Neural cell (in vitro differentiated cells): ENCODE data around the gene CCDC87. TPM values are rescaled to one million over a fixed set of nuclear protein-coding genes. Genes with fewer than 3 reads are reported as not detected.

ENCODE experiments used
- H2AFZ ChIP-seq: fragments of 200-600, 300-800 bp; sonication (generic), shearing (Covaris generic); 2 replicates; pipeline ENCODE4 v1.6.0; 2014; ENCODE audit warnings: low read depth, mild to moderate bottlenecking, antibody characterized with exemption, low read length, moderate library complexity
- H3F3A ChIP-seq: fragments of 200-600 bp; shearing (Covaris generic); 2 replicates; pipeline ENCODE4 v1.6.1; 2016; ENCODE audit warnings: mild to moderate bottlenecking, moderate library complexity, mixed read lengths, antibody characterized with exemption, low read length; ENCODE audit not compliant: insufficient read depth, poor library complexity, severe bottlenecking
- H3K27ac ChIP-seq: fragments of 200-600, 300-800 bp; sonication (generic), shearing (Covaris generic); 2 replicates; pipeline ENCODE4 v1.5.1; 2014; ENCODE audit warnings: mild to moderate bottlenecking, low read length, moderate library complexity
- H3K27me3 ChIP-seq: fragments of 300-800, 200-600 bp; sonication (generic), shearing (Covaris generic); 2 replicates; pipeline ENCODE4 v1.6.0; 2014; ENCODE audit warnings: mild to moderate bottlenecking, low read depth, low read length, moderate library complexity; ENCODE audit not compliant: insufficient read depth
- H3K36me3 ChIP-seq: fragments of 300-800, 200-600 bp; sonication (generic), shearing (Covaris generic); 2 replicates; pipeline ENCODE4 v1.5.1; 2014; ENCODE audit warnings: mild to moderate bottlenecking, antibody characterized with exemption, low read length, moderate library complexity; ENCODE audit not compliant: insufficient read depth
- H3K4me2 ChIP-seq: fragments of 300-800, 200-600 bp; sonication (generic), shearing (Covaris generic); 2 replicates; pipeline ENCODE4 v1.6.0; 2014; ENCODE audit warnings: mild to moderate bottlenecking, low read length
- H3K4me3 ChIP-seq: fragments of 300-800, 200-600 bp; sonication (generic), shearing (Covaris generic); 2 replicates; pipeline ENCODE4 v1.5.1; 2014; ENCODE audit warnings: mild to moderate bottlenecking, low read length, moderate library complexity
- H3K79me2 ChIP-seq: fragments of 200-600 bp; shearing (Covaris generic); replicated peaks from 2 replicates; pipeline ENCODE4 v1.6.0; 2014; ENCODE audit warnings: mild to moderate bottlenecking, low read length, moderate library complexity; ENCODE audit not compliant: insufficient read depth
- H3K9ac ChIP-seq: fragments of 300-800, 200-600 bp; sonication (generic), shearing (Covaris generic); 2 replicates; pipeline ENCODE4 v1.6.1; 2016; ENCODE audit warnings: mild to moderate bottlenecking, low read length, mixed read lengths
- H3K9me2 ChIP-seq: fragments of 200-600 bp; shearing (Covaris generic); 2 replicates; pipeline ENCODE4 v1.6.1; 2016; ENCODE audit warnings: mild to moderate bottlenecking, low read length, mixed read lengths; ENCODE audit not compliant: insufficient read depth
- H3K9me3 ChIP-seq: fragments of 200-600, 300-800 bp; sonication (generic), shearing (Covaris generic); 2 replicates; pipeline ENCODE4 v1.6.1; 2016; ENCODE audit warnings: mild to moderate bottlenecking, mixed run types, low read length, moderate library complexity, mixed read lengths
- H4K20me1 ChIP-seq: fragments of 200-600 bp; shearing (Covaris generic); 2 replicates; pipeline ENCODE4 v1.6.1; 2016; ENCODE audit warnings: mild to moderate bottlenecking, mixed run types; ENCODE audit not compliant: insufficient read depth
- EP300 ChIP-seq: fragments of 450-650 bp; conservative IDR thresholded peaks from 2 replicates; pipeline ENCODE4 v1.6.1; 2014; ENCODE audit warnings: antibody characterized with exemption, mild to moderate bottlenecking, moderate library complexity; ENCODE audit not compliant: poor library complexity, severe bottlenecking
- EZH2 ChIP-seq: fragments of 200-600, 300-800 bp; shearing (Covaris generic), sonication (generic); IDR thresholded peaks from 2 replicates; pipeline ENCODE4 v1.6.1; 2014; ENCODE audit warnings: antibody characterized with exemption, low read length, borderline replicate concordance, mild to moderate bottlenecking; ENCODE audit not compliant: insufficient read depth, poor library complexity, severe bottlenecking
- MXI1 ChIP-seq: fragments of 450-650 bp; conservative IDR thresholded peaks from 2 replicates; pipeline ENCODE4 v1.6.1; 2014; ENCODE audit warnings: antibody characterized with exemption, mild to moderate bottlenecking; ENCODE audit not compliant: poor library complexity, severe bottlenecking
- POLR2AphosphoS5 ChIP-seq: IDR thresholded peaks from 2 replicates; pipeline ENCODE4 v1.6.1; 2012
- RAD21 ChIP-seq: fragments of 450-650 bp; conservative IDR thresholded peaks from 2 replicates; pipeline ENCODE4 v1.6.1; 2014; ENCODE audit warnings: antibody characterized with exemption, mild to moderate bottlenecking, moderate library complexity
- SMC3 ChIP-seq: fragments of 450-650 bp; conservative IDR thresholded peaks from 2 replicates; pipeline ENCODE4 v1.6.1; 2014; ENCODE audit warnings: antibody characterized with exemption, mild to moderate bottlenecking, moderate library complexity; ENCODE audit not compliant: poor library complexity
- TAF1 ChIP-seq: IDR thresholded peaks from 2 replicates; pipeline ENCODE4 v1.6.1; 2012; ENCODE audit warnings: low read depth
- polyA plus RNA-seq: library from polyadenylated mRNA; depleted of rRNA; stranded (reverse); fragments of >200 nt; gene quantifications from 2 replicates; pipeline ENCODE4 v1.2.3, GENCODE V29; 2014
- TF ChIP-seq, protein P1 (sequence below): fragments of 450-650 bp; IDR thresholded peaks from 2 replicates; pipeline ENCODE4 v1.5.1; 2014; ENCODE audit warnings: antibody characterized with exemption, mild to moderate bottlenecking, moderate library complexity; ENCODE audit not compliant: poor library complexity, severe bottlenecking
- TF ChIP-seq, protein P2 (sequence below): IDR thresholded peaks from 2 replicates; pipeline ENCODE4 v1.6.1; 2012; ENCODE audit warnings: borderline replicate concordance

The CCDC87 gene
- polyA plus RNA-seq, 1 donor from 2014 or later: not detected

DNA sequence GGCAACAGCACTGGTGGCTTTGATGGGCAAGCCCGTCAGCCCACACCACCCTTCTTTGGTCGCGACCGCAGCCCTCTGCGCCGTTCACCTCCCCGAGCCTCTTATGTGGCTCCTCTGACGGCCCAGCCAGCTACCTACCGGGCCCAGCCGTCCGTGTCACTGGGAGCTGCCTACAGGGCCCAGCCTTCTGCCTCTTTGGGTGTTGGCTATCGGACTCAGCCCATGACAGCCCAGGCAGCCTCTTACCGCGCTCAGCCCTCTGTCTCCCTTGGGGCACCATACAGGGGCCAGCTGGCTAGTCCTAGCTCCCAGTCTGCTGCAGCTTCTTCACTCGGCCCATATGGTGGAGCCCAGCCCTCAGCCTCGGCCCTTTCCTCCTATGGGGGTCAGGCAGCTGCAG is 31.6 kb upstream of the CCDC87 start:
- Histone ChIP-seq H4K20me1 (peaks cover 33% of the 10 kb centered on the region), H3K4me3 (no peak overlapping the region), H3K79me2 (peaks cover 64% of the 10 kb centered on the region), H3K4me2 (no peak overlapping the region), H3K9me2 (no peaks in the 10 kb centered on the region), H3K27ac (no peak overlapping the region), H3K9me3 (no peaks in the 10 kb centered on the region), H3K27me3 (no peaks in the 10 kb centered on the region), H3F3A (no peaks in the 10 kb centered on the region), H2AFZ (no peak overlapping the region), H3K36me3 (peaks cover 15% of the 10 kb centered on the region), H3K9ac (no peak overlapping the region)
- TF ChIP-seq, protein P1, sequence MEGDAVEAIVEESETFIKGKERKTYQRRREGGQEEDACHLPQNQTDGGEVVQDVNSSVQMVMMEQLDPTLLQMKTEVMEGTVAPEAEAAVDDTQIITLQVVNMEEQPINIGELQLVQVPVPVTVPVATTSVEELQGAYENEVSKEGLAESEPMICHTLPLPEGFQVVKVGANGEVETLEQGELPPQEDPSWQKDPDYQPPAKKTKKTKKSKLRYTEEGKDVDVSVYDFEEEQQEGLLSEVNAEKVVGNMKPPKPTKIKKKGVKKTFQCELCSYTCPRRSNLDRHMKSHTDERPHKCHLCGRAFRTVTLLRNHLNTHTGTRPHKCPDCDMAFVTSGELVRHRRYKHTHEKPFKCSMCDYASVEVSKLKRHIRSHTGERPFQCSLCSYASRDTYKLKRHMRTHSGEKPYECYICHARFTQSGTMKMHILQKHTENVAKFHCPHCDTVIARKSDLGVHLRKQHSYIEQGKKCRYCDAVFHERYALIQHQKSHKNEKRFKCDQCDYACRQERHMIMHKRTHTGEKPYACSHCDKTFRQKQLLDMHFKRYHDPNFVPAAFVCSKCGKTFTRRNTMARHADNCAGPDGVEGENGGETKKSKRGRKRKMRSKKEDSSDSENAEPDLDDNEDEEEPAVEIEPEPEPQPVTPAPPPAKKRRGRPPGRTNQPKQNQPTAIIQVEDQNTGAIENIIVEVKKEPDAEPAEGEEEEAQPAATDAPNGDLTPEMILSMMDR: no peak
- TF ChIP-seq POLR2AphosphoS5 (no peak), RAD21 (no peak), SMC3 (no peak)

DNA sequence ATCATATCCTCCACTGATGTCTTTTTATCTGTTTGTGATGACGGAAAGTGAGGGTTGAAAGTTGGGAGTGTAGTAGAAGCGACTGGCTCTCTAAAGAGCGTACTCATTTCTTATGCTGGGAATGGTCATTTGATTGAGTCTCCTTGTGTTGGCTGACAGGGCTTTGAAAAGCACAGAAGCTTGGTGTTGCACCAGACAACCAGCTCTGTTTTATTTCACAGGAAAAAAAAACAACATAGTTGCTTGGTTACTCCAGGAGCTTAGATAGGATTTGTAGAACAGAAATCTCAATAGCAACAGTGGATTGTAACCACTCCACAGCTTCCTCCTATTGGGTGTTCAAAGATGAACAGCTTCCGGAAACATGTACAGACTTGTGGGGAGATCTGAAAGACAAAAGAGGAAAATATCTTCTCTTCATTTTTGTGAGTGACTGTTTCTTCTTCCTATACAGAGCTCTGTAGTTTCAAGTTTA is 26.3 kb upstream of the CCDC87 start:
- Histone ChIP-seq H3F3A (no peaks in the 10 kb centered on the region), H3K4me2 (peak overlapping the region; percentile 94), H3K27me3 (no peaks in the 10 kb centered on the region), H3K9me3 (no peaks in the 10 kb centered on the region), H3K9ac (peak overlapping the region; percentile 98), H2AFZ (no peak overlapping the region), H3K27ac (no peak overlapping the region), H3K79me2 (peaks cover 69% of the 10 kb centered on the region), H4K20me1 (peaks cover 44% of the 10 kb centered on the region), H3K9me2 (no peaks in the 10 kb centered on the region), H3K36me3 (no peaks in the 10 kb centered on the region), H3K4me3 (peak overlapping the region; percentile 96)
- TF ChIP-seq, protein P1: no peak
- no peak for TF ChIP-seq RAD21
- TF ChIP-seq, protein P2, sequence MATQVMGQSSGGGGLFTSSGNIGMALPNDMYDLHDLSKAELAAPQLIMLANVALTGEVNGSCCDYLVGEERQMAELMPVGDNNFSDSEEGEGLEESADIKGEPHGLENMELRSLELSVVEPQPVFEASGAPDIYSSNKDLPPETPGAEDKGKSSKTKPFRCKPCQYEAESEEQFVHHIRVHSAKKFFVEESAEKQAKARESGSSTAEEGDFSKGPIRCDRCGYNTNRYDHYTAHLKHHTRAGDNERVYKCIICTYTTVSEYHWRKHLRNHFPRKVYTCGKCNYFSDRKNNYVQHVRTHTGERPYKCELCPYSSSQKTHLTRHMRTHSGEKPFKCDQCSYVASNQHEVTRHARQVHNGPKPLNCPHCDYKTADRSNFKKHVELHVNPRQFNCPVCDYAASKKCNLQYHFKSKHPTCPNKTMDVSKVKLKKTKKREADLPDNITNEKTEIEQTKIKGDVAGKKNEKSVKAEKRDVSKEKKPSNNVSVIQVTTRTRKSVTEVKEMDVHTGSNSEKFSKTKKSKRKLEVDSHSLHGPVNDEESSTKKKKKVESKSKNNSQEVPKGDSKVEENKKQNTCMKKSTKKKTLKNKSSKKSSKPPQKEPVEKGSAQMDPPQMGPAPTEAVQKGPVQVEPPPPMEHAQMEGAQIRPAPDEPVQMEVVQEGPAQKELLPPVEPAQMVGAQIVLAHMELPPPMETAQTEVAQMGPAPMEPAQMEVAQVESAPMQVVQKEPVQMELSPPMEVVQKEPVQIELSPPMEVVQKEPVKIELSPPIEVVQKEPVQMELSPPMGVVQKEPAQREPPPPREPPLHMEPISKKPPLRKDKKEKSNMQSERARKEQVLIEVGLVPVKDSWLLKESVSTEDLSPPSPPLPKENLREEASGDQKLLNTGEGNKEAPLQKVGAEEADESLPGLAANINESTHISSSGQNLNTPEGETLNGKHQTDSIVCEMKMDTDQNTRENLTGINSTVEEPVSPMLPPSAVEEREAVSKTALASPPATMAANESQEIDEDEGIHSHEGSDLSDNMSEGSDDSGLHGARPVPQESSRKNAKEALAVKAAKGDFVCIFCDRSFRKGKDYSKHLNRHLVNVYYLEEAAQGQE: no peak
- no peak for TF ChIP-seq POLR2AphosphoS5
- no peak for TF ChIP-seq TAF1
- no peak for TF ChIP-seq SMC3
- TF ChIP-seq EP300: no peak
- TF ChIP-seq MXI1: no peak
- no peak for TF ChIP-seq EZH2
